A673 (cell line): ENCODE data around the gene B3GAT2. TPM values are rescaled to one million over a fixed set of nuclear protein-coding genes. Genes with fewer than 3 reads are reported as not detected.

Experiments
- BruUV-seq: library from RNA; stranded (reverse); fragments of 400-500 nt; replicated peaks from 2 replicates; lab custom pipeline; 2021; lab: Mats Ljungman, UMichigan
- CTCF ChIA-PET: fragments of 300-600 bp; sonication (Branson Sonifier 250); formaldehyde crosslinking; loops from one replicate; lab custom pipeline; 2022; ENCODE audit warnings: antibody characterized with exemption; lab: Charles Lee
- POLR2A ChIA-PET: fragments of 300-600 bp; sonication (Branson Sonifier 250); formaldehyde crosslinking; loops from one replicate; lab custom pipeline; 2022; ENCODE audit warnings: antibody characterized with exemption; ENCODE audit not compliant: low non-redundant PET; lab: Charles Lee
- DNase-seq: peaks from one replicate; pipeline ENCODE4 v3.0.0-alpha.2; 2015; ENCODE audit warnings: low spot score
- H3K27ac ChIP-seq: fragments of 200-600 bp; sonication (generic); 2 replicates; pipeline ENCODE4 v1.5.1; 2016; ENCODE audit warnings: mixed run types, low read depth, mild to moderate bottlenecking, mixed read lengths, antibody characterized with exemption, low read length; ENCODE audit not compliant: poor library complexity, severe bottlenecking
- H3K27me3 ChIP-seq: fragments of 200-600 bp; sonication (generic); replicated peaks from 2 replicates; pipeline ENCODE4 v1.6.1; 2017; ENCODE audit warnings: mixed run types, low read depth, mild to moderate bottlenecking, mixed read lengths, antibody characterized with exemption, low read length; ENCODE audit not compliant: insufficient read depth, poor library complexity
- H3K36me3 ChIP-seq: fragments of 200-600 bp; sonication (generic); 2 replicates; pipeline ENCODE4 v1.6.1; 2016; ENCODE audit warnings: mixed run types, mild to moderate bottlenecking, mixed read lengths, antibody characterized with exemption, low read length; ENCODE audit not compliant: insufficient read depth, poor library complexity, severe bottlenecking
- H3K4me1 ChIP-seq: fragments of 200-600 bp; sonication (generic); 2 replicates; pipeline ENCODE4 v1.6.1; 2017; ENCODE audit warnings: mixed run types, mild to moderate bottlenecking, mixed read lengths, antibody characterized with exemption, low read length; ENCODE audit not compliant: insufficient read depth, poor library complexity, severe bottlenecking
- H3K4me3 ChIP-seq: fragments of 200-600 bp; sonication (generic); 2 replicates; pipeline ENCODE4 v1.5.1; 2016; ENCODE audit warnings: low read depth, mixed run types, mild to moderate bottlenecking, mixed read lengths, low read length; ENCODE audit not compliant: poor library complexity, severe bottlenecking
- H3K9me3 ChIP-seq: fragments of 200-600 bp; sonication (generic); 2 replicates; pipeline ENCODE4 v1.6.1; 2016; ENCODE audit warnings: mixed run types, low read depth, mild to moderate bottlenecking, mixed read lengths, antibody characterized with exemption, low read length; ENCODE audit not compliant: poor library complexity, severe bottlenecking
- EZH2 ChIP-seq: fragments of 200-600 bp; sonication (generic); IDR thresholded peaks from 2 replicates; pipeline ENCODE4 v1.6.1; 2017; ENCODE audit warnings: borderline replicate concordance, low read depth, mild to moderate bottlenecking, mixed read lengths, antibody characterized with exemption, low read length; ENCODE audit not compliant: poor library complexity, severe bottlenecking
- intact Hi-C: fragments of 100-400 bp; cut with micrococcal nuclease; formaldehyde crosslinking; loops from one replicate; pipeline ENCODE4 v1.10.0; 2022; ENCODE audit not compliant: unreplicated experiment
- total RNA-seq: library from RNA; stranded (reverse); gene quantifications from 2 replicates; pipeline ENCODE4 v1.2.3, GENCODE V29; 2021
- TF ChIP-seq, protein P1 (sequence below): fragments of 300-800, 200-600 bp; sonication (generic); conservative IDR thresholded peaks from 2 replicates; pipeline ENCODE4 v1.5.1; 2017; ENCODE audit warnings: low read depth, mild to moderate bottlenecking, antibody characterized with exemption, low read length, moderate library complexity, mixed read lengths

The B3GAT2 gene
- total RNA-seq, 1 experiment from 2014 or later, result not detected

DNA sequence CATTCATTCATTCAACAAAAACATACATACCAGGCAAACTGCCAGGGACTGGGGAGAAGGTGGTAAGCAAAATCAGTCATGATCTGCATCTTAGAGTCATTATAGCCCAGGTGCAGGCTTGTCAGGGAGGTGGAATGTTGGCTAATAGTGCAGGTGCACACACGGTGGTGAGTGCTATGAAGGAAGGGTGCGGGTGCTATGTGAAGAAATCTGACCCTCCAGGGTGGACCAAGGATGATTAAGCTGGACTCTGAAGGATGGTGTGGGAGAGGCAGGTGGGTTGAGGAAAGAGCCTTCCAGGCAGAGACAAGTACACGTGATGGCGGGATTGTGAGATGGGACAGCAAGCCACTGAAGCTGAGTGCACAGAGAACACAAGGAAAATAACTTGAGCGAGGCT, 77.4 kb downstream of the B3GAT2 start:
- DNase-seq, result no peak
- H3K4me1 ChIP-seq, result no peaks in the 10 kb centered on the region
- no peak overlapping the region for H3K27ac ChIP-seq
- H3K4me3 ChIP-seq, result no peak overlapping the region
- H3K9me3 ChIP-seq, result no peaks in the 10 kb centered on the region
- POLR2A ChIA-PET, result no interaction called here
- intact Hi-C loops, result no loop called here
- no peak for TF ChIP-seq EZH2
- TF ChIP-seq, protein P1, sequence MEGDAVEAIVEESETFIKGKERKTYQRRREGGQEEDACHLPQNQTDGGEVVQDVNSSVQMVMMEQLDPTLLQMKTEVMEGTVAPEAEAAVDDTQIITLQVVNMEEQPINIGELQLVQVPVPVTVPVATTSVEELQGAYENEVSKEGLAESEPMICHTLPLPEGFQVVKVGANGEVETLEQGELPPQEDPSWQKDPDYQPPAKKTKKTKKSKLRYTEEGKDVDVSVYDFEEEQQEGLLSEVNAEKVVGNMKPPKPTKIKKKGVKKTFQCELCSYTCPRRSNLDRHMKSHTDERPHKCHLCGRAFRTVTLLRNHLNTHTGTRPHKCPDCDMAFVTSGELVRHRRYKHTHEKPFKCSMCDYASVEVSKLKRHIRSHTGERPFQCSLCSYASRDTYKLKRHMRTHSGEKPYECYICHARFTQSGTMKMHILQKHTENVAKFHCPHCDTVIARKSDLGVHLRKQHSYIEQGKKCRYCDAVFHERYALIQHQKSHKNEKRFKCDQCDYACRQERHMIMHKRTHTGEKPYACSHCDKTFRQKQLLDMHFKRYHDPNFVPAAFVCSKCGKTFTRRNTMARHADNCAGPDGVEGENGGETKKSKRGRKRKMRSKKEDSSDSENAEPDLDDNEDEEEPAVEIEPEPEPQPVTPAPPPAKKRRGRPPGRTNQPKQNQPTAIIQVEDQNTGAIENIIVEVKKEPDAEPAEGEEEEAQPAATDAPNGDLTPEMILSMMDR, result no peak
- H3K36me3 ChIP-seq, result no peaks in the 10 kb centered on the region
- no TSS peak for BruUV-seq
- CTCF ChIA-PET, result interaction anchor here (1.1 kb wide), 1 partner anchor 172 kb away, joined by 4 read pairs; no protein-coding TSS in a partner anchor
- H3K27me3 ChIP-seq, result no peaks in the 10 kb centered on the region

DNA sequence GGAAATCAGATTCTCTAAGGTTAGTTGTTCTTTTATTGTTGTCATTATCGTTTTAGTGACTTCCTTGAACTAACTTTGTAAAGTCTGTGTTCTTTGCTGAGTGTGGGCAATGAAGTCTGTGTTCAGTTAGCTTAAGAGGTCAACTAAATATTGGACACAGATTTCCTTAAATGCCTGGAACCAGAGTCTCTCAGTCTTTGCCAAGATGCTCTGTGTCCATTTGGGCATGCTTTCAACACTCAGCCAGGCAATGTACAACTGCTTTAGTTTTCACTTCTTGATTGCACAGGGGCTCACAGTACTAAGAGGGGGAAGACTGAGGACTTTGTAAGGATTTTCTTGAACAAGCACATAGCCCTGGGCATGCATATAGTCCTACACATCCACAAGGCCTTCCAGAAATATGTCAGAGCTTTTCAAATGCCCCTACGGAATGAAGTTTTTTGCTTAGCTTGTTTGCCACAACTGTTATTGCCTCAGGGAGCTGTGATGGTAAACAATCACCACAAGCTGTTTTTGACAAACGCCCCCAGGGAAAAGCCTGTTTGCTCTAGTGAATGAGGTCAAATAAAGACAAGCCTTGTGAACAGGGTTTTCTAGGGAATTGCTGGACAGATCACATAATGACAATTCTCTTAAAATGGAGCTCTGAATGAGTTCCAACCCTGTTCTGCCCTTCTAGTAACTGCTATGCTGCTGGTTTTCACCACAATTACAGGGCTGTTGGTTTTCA, 82.5 kb downstream of the B3GAT2 start:
- Histone ChIP-seq H3K4me3 (no peak overlapping the region), H3K36me3 (no peaks in the 10 kb centered on the region), H3K9me3 (peaks cover 18% of the 10 kb centered on the region), H3K27me3 (no peaks in the 10 kb centered on the region), H3K27ac (no peak overlapping the region), H3K4me1 (no peaks in the 10 kb centered on the region)
- ChIA-PET CTCF (no interaction called here), POLR2A (no interaction called here)
- TF ChIP-seq EZH2, result no peak
- TF ChIP-seq, protein P1, result no peak
- BruUV-seq, result no TSS peak
- no peak for DNase-seq
- intact Hi-C loops, result no loop called here

DNA sequence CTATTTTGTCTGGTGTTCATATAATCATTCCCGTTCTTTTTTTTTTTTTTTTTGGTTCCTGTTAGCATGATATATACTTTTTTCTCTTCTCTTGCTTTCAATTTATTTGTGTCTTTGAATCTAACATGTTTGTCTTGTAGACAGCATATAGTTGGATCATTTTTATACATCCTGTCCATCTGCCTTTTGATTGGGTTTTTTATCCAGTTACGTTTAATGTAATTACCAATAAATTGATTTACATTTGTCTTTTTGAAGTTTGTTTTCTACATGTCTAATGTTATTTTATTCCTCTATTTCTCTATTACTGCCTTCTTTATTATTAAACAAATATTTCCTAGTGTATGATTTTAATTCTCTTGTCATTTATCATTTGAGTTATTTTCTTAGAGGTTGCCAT, 84.4 kb downstream of the B3GAT2 start:
- intact Hi-C loops, result no loop called here
- Histone ChIP-seq H3K27me3 (no peaks in the 10 kb centered on the region), H3K4me1 (no peaks in the 10 kb centered on the region), H3K27ac (no peak overlapping the region), H3K9me3 (peaks cover 18% of the 10 kb centered on the region), H3K4me3 (no peak overlapping the region), H3K36me3 (no peaks in the 10 kb centered on the region)
- TF ChIP-seq, protein P1, result no peak
- TF ChIP-seq EZH2, result no peak
- DNase-seq, result no peak
- ChIA-PET POLR2A (no interaction called here), CTCF (no interaction called here)
- BruUV-seq, result no TSS peak
